Subcutaneous preadipocyte (primary cell): ENCODE measurements around the gene PFKM. TPM values are rescaled to one million over a fixed set of nuclear protein-coding genes. Genes with fewer than 3 reads are reported as not detected.
A peak's percentile ranks its signal among the peaks of the same experiment; 100 is the strongest.

Experiments used
- small RNA-seq: library from RNA; depleted of rRNA; stranded (forward); fragments of <200 nt; gene quantifications from one replicate; pipeline ENCODE3, GENCODE V24; 2012
- total RNA-seq: library from RNA; depleted of rRNA; stranded (reverse); fragments of >200 nt; gene quantifications from 2 replicates; pipeline ENCODE4 v1.2.3, GENCODE V29; 2012

PFKM gene
- total RNA-seq = 92.3 and 112 TPM in 2 replicates

DNA sequence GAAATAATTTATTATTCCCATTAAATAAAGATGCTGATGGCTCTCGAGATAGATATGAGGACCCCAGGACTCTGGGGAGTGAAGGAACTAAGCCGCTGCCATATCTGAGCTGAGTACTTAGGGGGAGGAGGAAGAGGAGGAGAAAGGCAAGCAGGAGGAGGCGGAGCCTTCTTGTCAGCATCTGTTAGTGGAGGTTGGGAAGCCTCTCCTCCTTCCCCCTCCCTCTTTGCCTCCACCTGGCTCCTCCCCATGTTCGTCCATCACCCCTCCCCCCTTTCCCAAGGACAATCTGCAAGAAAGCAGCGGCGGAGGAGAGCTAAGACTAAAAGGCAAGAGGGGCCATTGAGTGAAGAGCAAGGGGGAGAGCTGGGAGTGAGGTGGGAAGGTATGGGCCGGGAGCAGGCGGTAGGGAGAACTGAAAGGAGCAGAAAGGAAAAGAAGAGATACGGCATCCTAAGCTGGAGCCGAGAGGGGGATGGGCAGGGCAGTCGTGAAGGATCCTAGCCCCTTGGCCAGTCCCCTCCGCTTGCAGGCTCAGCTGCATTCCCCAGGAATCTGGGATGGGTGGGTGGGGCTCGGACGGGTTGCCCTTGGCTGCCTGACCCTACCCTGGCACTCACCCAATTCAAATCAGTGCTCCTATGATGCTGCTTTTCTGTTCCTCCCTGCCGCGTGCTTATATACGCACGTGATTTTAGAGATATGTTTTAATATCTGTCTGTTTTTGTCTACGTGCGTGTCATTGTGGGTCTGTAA lies at the start of gene PFKM:
TSS of gene PFKM (plus strand) at position 287 of the 756 bp plus-strand sequence. CDS start 3,411 bp downstream, outside the sequence.

DNA sequence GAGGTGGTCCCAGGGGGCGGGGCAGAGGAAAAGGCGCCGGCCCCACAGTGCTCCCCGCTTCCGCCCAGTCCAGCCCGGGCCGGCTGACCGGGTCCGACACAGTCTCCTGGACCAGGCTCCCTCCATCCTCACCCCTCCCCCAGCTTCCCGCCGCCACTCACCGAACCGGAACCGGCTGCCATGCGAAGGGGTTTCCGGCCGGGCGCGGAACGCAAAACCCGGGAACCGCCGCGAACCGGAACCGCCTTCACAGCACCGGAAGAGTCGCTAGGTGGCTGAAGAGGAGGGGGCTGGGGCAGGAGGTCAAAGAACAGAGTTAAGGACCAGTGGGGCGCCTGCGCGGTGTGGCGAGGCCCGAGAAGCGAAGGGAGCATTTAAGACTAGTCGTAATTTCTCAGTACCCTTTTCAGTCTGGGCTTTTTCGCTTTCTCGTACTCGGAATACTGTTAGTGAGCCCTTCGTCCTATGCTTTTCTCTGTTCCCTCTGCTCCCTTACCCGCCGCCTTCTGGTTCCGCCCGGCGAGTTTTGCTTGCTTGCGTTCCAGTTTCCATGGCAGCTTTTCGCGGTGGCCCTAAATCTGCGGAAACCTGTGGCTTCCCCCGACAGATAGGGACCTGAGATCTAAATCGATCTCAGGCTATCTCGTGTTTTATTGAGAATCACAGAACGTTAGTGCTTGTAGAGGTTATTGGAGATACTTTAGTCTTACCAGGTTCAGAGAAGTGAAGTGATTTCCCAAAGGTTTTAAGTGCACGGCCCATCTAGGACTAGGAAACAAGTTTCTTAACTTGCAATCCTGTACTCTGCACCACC lies 13.1 kb upstream of the PFKM start, which contains the start of gene SENP1:
TSS of gene SENP1 (minus strand) at position 213 of the 814 bp plus-strand sequence. CDS start 4,607 bp downstream, outside the sequence.

DNA sequence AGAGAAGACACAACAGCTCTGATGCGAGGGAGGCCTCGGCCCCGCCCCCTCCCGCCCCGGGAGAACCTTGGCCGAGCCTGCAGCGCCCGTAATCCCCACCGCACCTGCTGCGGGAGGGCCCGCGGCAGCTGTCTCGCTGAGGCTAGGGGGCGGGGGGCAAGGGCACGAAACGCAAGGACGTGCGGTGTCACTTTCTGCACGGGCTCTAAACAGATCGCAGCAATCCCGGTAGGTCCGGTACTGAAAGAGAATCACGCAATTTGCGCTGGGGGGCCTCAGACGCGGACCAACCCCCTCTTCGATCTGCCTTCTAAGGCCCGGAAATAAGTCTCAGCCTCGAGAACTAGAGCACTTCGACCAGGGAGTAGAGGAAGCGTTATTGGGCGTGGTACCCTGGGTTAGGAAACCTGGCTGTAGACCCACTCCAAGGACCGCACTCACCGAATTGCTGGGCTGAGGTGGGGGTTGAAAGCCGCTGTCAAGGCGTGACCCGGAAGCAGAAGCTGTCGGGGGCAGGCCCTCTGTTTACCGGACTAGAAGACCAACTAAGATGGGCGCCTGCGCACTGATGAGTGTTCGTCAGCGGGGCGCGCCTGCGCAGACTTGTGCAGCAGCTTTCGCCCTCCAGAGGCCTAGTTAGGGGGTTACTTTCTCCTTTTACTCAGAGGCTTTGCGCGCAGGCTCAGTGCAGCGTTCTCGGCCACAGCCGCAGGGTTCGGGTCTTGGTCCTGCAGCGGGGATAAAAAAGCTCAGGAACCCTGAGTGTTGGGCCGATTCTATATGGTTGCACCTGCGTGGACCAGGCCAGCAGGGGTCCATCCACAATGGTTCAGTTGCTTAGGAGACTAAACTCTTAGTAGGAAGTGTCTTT lies 38.1 kb downstream of the PFKM start, which contains the start of gene ASB8:
TSS of gene ASB8 (minus strand) at position 498 of the 871 bp plus-strand sequence. CDS start 4,019 bp downstream, outside the sequence.

DNA sequence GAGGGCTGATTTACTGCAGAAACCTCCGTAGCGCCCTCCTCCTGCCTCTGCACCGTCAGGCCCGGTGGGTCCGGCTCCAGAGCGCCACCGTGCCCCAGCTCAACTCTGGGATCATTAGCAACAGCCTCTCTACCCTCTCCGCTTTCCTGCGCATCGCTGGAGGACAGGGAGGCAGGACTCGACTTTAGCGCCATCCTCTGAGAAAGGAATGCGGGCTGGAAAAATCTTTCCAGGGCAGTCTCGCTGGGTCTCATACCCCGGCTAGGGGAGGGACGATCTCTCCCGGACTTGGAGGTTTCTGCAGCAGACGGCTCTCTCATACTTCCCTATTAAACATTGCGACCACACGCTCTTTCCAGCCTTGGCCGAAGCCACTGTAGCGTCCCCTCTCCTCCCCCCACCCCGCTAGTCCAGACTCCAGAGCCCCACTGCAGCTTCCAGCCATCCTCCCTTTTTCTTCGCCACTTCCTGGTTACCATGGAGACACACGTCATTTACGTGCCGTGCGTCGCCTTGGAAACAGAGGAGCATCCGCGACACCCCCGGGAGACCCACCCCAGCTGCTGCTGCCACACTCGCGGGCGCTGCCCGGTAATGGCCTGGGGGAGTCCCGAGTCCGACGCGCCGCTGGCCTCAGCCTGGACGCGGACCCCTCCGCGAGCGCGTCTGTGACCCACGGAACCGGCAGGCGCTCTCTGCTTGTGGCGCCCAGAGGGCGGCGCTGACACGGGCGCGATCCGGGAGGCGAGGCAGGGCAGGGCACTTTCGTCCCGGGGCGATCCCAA lies 64.1 kb downstream of the PFKM start, which contains the start of gene CCDC184:
TSS of gene CCDC184 (plus strand) at position 554 of the 785 bp plus-strand sequence. CDS start 479 bp downstream, outside the sequence.

Small RNA genes within 50 kb of the gene (small RNA-seq; reads per million reads assigned to genes)
- gene MIR6505 = 1.4 reads per million, percentile 70 among the genes with 10 or more reads in this experiment
- gene RNU6-1203P = not detected

Other genes with a start within 250 kb of the PFKM start
- 9.2 and 10.7 TPM in 2 replicates for gene VDR, start 214.4 kb upstream of the PFKM start, total RNA-seq
- 59.2 and 62.8 TPM in 2 replicates for gene TMEM106C, start 155.8 kb upstream of the PFKM start, total RNA-seq
- gene COL2A1, start 114.9 kb upstream of the PFKM start, total RNA-seq = not detected in 2 replicates
- 19.1 and 31.7 TPM in 2 replicates for gene SENP1, start 13.3 kb upstream of the PFKM start, total RNA-seq
- 18.4 and 20.3 TPM in 2 replicates for gene ASB8, start 38.2 kb downstream of the PFKM start, total RNA-seq
- 0.37 and 0.39 TPM in 2 replicates for gene CCDC184, start 64.3 kb downstream of the PFKM start, total RNA-seq
- gene OR10AD1, start 83.9 kb downstream of the PFKM start, total RNA-seq = not detected in 2 replicates
- gene ZNF641, start 231.6 kb downstream of the PFKM start, total RNA-seq = 4.8 and 4.9 TPM in 2 replicates